Keratinocyte (primary cell): ENCODE results near the gene WDR82. TPM values are rescaled to one million over a fixed set of nuclear protein-coding genes. Genes with fewer than 3 reads are reported as not detected.

Experiments used
- DNase-seq: peaks from one replicate; pipeline ENCODE4 v3.0.0-alpha.2; 2011; ENCODE audit warnings: low read depth, missing footprints, low spot score
- FAIRE-seq: peaks from 2 replicates; lab custom pipeline; 2011; peaks lifted over from hg19 to GRCh38; lab: Jason Lieb, UNC
- H2AFZ ChIP-seq: 2 replicates; pipeline ENCODE4 v1.6.0; 2012; ENCODE audit warnings: low read length, control low read depth, inconsistent platforms; ENCODE audit not compliant: control insufficient read depth
- H3K27ac ChIP-seq: 2 replicates; pipeline ENCODE4 v1.5.1; 2011; ENCODE audit warnings: low read length; ENCODE audit not compliant: control insufficient read depth, insufficient read depth
- H3K27me3 ChIP-seq: 3 replicates; pipeline ENCODE4 v1.6.0; 2011; ENCODE audit warnings: low read length; ENCODE audit not compliant: control insufficient read depth, insufficient read depth; ENCODE audit errors: extremely low read depth
- H3K36me3 ChIP-seq, 2 experiments: 2 replicates in 1 of 2; 3 replicates in 1 of 2; pipeline ENCODE4 v1.5.1; 2011; ENCODE audit warnings: low read length in 2 of 2, mild to moderate bottlenecking in 1 of 2; ENCODE audit not compliant: control insufficient read depth in 2 of 2, insufficient read depth in 2 of 2; ENCODE audit errors: extremely low read depth in 1 of 2
- H3K4me1 ChIP-seq: 3 replicates; pipeline ENCODE4 v1.5.1; 2011; ENCODE audit warnings: low read length; ENCODE audit not compliant: control insufficient read depth, insufficient read depth; ENCODE audit errors: extremely low read depth
- H3K4me2 ChIP-seq: 3 replicates; pipeline ENCODE4 v1.6.0; 2011; ENCODE audit warnings: low read depth, low read length; ENCODE audit not compliant: control insufficient read depth, insufficient read depth; ENCODE audit errors: extremely low read depth
- H3K4me3 ChIP-seq, 3 experiments: fragments of 200-600 bp in 1 of 3; sonication (generic) in 1 of 3; 2 replicates in 2 of 3; 3 replicates in 1 of 3; pipeline ENCODE4 v1.5.1; 2011 to 2016; ENCODE audit warnings: low read length in 3 of 3, mild to moderate bottlenecking in 3 of 3, control low read depth in 2 of 3, inconsistent platforms in 1 of 3, low read depth in 1 of 3, mixed read lengths in 1 of 3, mixed run types in 1 of 3, moderate library complexity in 1 of 3; ENCODE audit not compliant: control insufficient read depth in 2 of 3, insufficient read depth in 2 of 3; ENCODE audit errors: extremely low read depth in 1 of 3
- H3K79me2 ChIP-seq: 2 replicates; pipeline ENCODE4 v1.6.0; 2012; ENCODE audit warnings: low read length; ENCODE audit not compliant: control insufficient read depth, insufficient read depth
- H3K9ac ChIP-seq: 3 replicates; pipeline ENCODE4 v1.6.0; 2011; ENCODE audit warnings: low read length; ENCODE audit not compliant: control insufficient read depth, insufficient read depth; ENCODE audit errors: extremely low read depth
- H3K9me1 ChIP-seq: 3 replicates; pipeline ENCODE4 v1.6.0; 2011; ENCODE audit warnings: low read length; ENCODE audit not compliant: control insufficient read depth, insufficient read depth; ENCODE audit errors: extremely low read depth
- H3K9me3 ChIP-seq: 2 replicates; pipeline ENCODE4 v1.5.1; 2012; ENCODE audit warnings: low read depth, low read length; ENCODE audit not compliant: control insufficient read depth
- H4K20me1 ChIP-seq: 3 replicates; pipeline ENCODE4 v1.6.0; 2011; ENCODE audit warnings: low read length; ENCODE audit not compliant: control insufficient read depth, insufficient read depth; ENCODE audit errors: extremely low read depth
- CTCF ChIP-seq, 3 experiments: IDR thresholded peaks in 1 of 3; conservative IDR thresholded peaks in 1 of 3; optimal IDR thresholded peaks in 1 of 3; 2 replicates in 2 of 3; 3 replicates in 1 of 3; pipeline versions ENCODE3 to v1.5.1; 2011; ENCODE audit warnings: low read length in 3 of 3, mild to moderate bottlenecking in 3 of 3, moderate library complexity in 2 of 3, control low read depth in 1 of 3, inconsistent platforms in 1 of 3; ENCODE audit not compliant: insufficient read depth in 2 of 3; ENCODE audit errors: extremely low read depth in 1 of 3
- EZH2 ChIP-seq: IDR thresholded peaks from one replicate; pipeline ENCODE4 v1.6.1; 2012; ENCODE audit warnings: inconsistent platforms, mild to moderate bottlenecking, low read length, moderate library complexity
- dilution Hi-C: fragments of 300-500 bp; cut with MboI; formaldehyde crosslinking; loops from one replicate; pipeline ENCODE4 v1.7.0; 2020; ENCODE audit warnings: low sequenced_read_pairs; ENCODE audit not compliant: extremely low pct_ligation_motif_present
- polyA plus RNA-seq, 5 experiments: library from polyadenylated mRNA; depleted of rRNA in 3 of 5; stranded (reverse) in 3 of 5; stranded (forward) in 1 of 5; unstranded in 1 of 5; fragments of >200 nt; gene quantifications; 1 replicate in 1 of 5; 2 replicates in 3 of 5; 3 replicates in 1 of 5; pipeline versions ENCODE4 v1.2.1 to v1.2.3, GENCODE V29; 2011 to 2012; ENCODE audit warnings: missing spikeins in 2 of 5, low read depth in 1 of 5, low replicate concordance in 1 of 5

The WDR82 gene
- polyA plus RNA-seq, 1 donor (not counting 4 experiments of a cell fraction or from before 2014, with no cell fraction given) = 75.1 TPM

GRCh38 chr3:52294320-52295150 is 16.1 kb upstream of the WDR82 start:
- dilution Hi-C loops = no loop called here
- Histone ChIP-seq H3K27me3 (no peaks in the 10 kb centered on the region), H3K9me1 (no peaks in the 10 kb centered on the region), H3K4me1 (no peaks in the 10 kb centered on the region), H2AFZ (no peak overlapping the region), H3K4me2 (no peak overlapping the region), H4K20me1 (no peaks in the 10 kb centered on the region), H3K27ac (no peak overlapping the region), H3K9me3 (no peaks in the 10 kb centered on the region), H3K36me3 (peaks cover 5 to 9% of the 10 kb centered on the region in 2 experiments), H3K4me3 (no peak overlapping the region), H3K79me2 (no peaks in the 10 kb centered on the region), H3K9ac (no peak overlapping the region)
- FAIRE-seq = no peak
- DNase-seq = no peak
- no peak for TF ChIP-seq EZH2
- no peak for TF ChIP-seq CTCF (optimal IDR thresholded peaks at IDR 0.05 in 1 of 3, IDR thresholded peaks at IDR 0.05 in 1 of 3, conservative IDR thresholded peaks at IDR 0.05 in 1 of 3; ENCODE audit: extremely low read depth in 1 of 3, insufficient read depth in 2 of 3, low read length in 3 of 3)

- H3K27me3 ChIP-seq = no peaks in the 10 kb centered on the region
- H3K36me3 ChIP-seq = peaks cover 5 to 9% of the 10 kb centered on the region in 2 experiments
- TF ChIP-seq CTCF (optimal IDR thresholded peaks at IDR 0.05 in 1 of 3, IDR thresholded peaks at IDR 0.05 in 1 of 3, conservative IDR thresholded peaks at IDR 0.05 in 1 of 3; ENCODE audit: extremely low read depth in 1 of 3, insufficient read depth in 2 of 3, low read length in 3 of 3) (no peak), EZH2 (no peak)
- H3K9me3 ChIP-seq = no peaks in the 10 kb centered on the region
- H4K20me1 ChIP-seq = no peaks in the 10 kb centered on the region
- no peak overlapping the region for H3K9ac ChIP-seq
- peaks cover under 1% of the 10 kb centered on the region for H3K4me1 ChIP-seq
- dilution Hi-C loops = no loop called here
- no peak overlapping the region for H2AFZ ChIP-seq
- FAIRE-seq (no peak), DNase-seq (no peak)
- H3K27ac ChIP-seq = no peak overlapping the region
- peaks cover 2% of the 10 kb centered on the region for H3K79me2 ChIP-seq
- H3K4me2 ChIP-seq = no peak overlapping the region
- H3K9me1 ChIP-seq = no peaks in the 10 kb centered on the region
- H3K4me3 ChIP-seq = no peak overlapping the region
These were observed 15.3 kb upstream of the WDR82 start for GRCh38 chr3:52293491-52294319.
